Effector memory CD8-positive, alpha-beta T cell (primary cell): ENCODE data around the gene SYN1.

Source experiments
- ATAC-seq: fragments of 150-1000 bp; cut with Tn5 transposase; replicated peaks from 2 replicates; pipeline ENCODE4 v1.10.0; 2021; ENCODE audit warnings: mild to moderate bottlenecking, moderate library complexity
- DNase-seq, 3 experiments: peaks; one replicate each; pipeline ENCODE4 v3.0.0; 2021
- H3K27ac Mint-ChIP-seq, 2 donors: one replicate each; pipeline ENCODE4 v1.8.0; 2022; ENCODE audit warnings: mild to moderate bottlenecking in 2 of 2, mixed read lengths in 2 of 2, moderate library complexity in 2 of 2
- H3K27me3 Mint-ChIP-seq, 2 donors: one replicate each; pipeline ENCODE4 v1.8.0; 2022; ENCODE audit warnings: mixed read lengths in 2 of 2
- H3K36me3 Mint-ChIP-seq: one replicate; pipeline ENCODE4 v1.8.0; 2022; ENCODE audit warnings: mild to moderate bottlenecking, moderate library complexity, mixed read lengths; ENCODE audit not compliant: insufficient read depth
- H3K4me1 Mint-ChIP-seq, 2 donors: one replicate each; pipeline ENCODE4 v1.8.0; 2022; ENCODE audit warnings: low read depth in 2 of 2, mixed read lengths in 2 of 2
- H3K4me3 Mint-ChIP-seq, 2 donors: one replicate each; pipeline ENCODE4 v1.8.0; 2022; ENCODE audit warnings: mild to moderate bottlenecking in 2 of 2, mixed read lengths in 2 of 2, moderate library complexity in 2 of 2
- H3K9me3 Mint-ChIP-seq, 2 donors: one replicate each; pipeline ENCODE4 v1.8.0; 2022; ENCODE audit warnings: mixed read lengths in 2 of 2

The SYN1 gene

GRCh38 chrX:47628982-47629381 is 9.3 kb upstream of the SYN1 start:
- no peaks in the 10 kb centered on the region for H3K9me3 Mint-ChIP-seq
- DNase-seq (no peak), ATAC-seq (no peak)
- no peak overlapping the region for H3K27ac Mint-ChIP-seq
- H3K4me1 Mint-ChIP-seq, result peaks cover 6% of the 10 kb centered on the region in 2 donors
- H3K27me3 Mint-ChIP-seq, result peaks cover 0 to 14% of the 10 kb centered on the region in 2 donors
- peaks cover 6% of the 10 kb centered on the region for H3K36me3 Mint-ChIP-seq
- peak overlapping the region in 1 of 2 donors; percentile 8 for H3K4me3 Mint-ChIP-seq

GRCh38 chrX:47625365-47625764 is 5.7 kb upstream of the SYN1 start:
- peaks cover 6 to 39% of the 10 kb centered on the region in 2 donors for H3K27me3 Mint-ChIP-seq

GRCh38 chrX:47623540-47624027 is 3.9 kb upstream of the SYN1 start:
- Mint-ChIP-seq H3K36me3 (peaks cover 6% of the 10 kb centered on the region), H3K27ac (no peak overlapping the region), H3K4me3 (peak overlapping the region; percentile 56 to 58), H3K27me3 (peaks cover 6 to 42% of the 10 kb centered on the region in 2 donors), H3K4me1 (peaks cover 5 to 10% of the 10 kb centered on the region in 2 donors), H3K9me3 (no peaks in the 10 kb centered on the region)
- DNase-seq (no peak), ATAC-seq (no peak)

More at GRCh38 chrX:47625365-47625764, 5.7 kb upstream of the SYN1 start:
- H3K27ac Mint-ChIP-seq, result no peak overlapping the region
- H3K9me3 Mint-ChIP-seq, result no peaks in the 10 kb centered on the region
- H3K4me3 Mint-ChIP-seq, result no peak overlapping the region
- peaks cover 6 to 10% of the 10 kb centered on the region in 2 donors for H3K4me1 Mint-ChIP-seq
- DNase-seq (no peak), ATAC-seq (no peak)
- H3K36me3 Mint-ChIP-seq, result peaks cover 2% of the 10 kb centered on the region

- no peaks in the 10 kb centered on the region for H3K9me3 Mint-ChIP-seq
Observed at GRCh38 chrX:47621851-47622250, 2.2 kb upstream of the SYN1 start.

GRCh38 chrX:47620303-47620685 is 637 bp upstream of the SYN1 start:
- peak overlapping the region; percentile 10 to 12 for H3K4me3 Mint-ChIP-seq
- no peak overlapping the region for H3K27ac Mint-ChIP-seq
- DNase-seq, result no peak

More at GRCh38 chrX:47621851-47622250, 2.2 kb upstream of the SYN1 start:
- H3K36me3 Mint-ChIP-seq, result peaks cover 4% of the 10 kb centered on the region
- peaks cover 5 to 10% of the 10 kb centered on the region in 2 donors for H3K4me1 Mint-ChIP-seq
- DNase-seq, result no peak
- H3K4me3 Mint-ChIP-seq, result no peak overlapping the region
- peaks cover 6 to 51% of the 10 kb centered on the region in 2 donors for H3K27me3 Mint-ChIP-seq
- ATAC-seq, result no peak
- no peak overlapping the region for H3K27ac Mint-ChIP-seq

GRCh38 chrX:47618923-47619485 is 653 bp downstream of the SYN1 start:
- Mint-ChIP-seq H3K4me3 (peak overlapping the region; percentile 72), H3K27ac (peak overlapping the region in 1 of 2 donors; percentile 38), H3K9me3 (no peaks in the 10 kb centered on the region), H3K36me3 (peaks cover 6% of the 10 kb centered on the region), H3K27me3 (peaks cover 6 to 41% of the 10 kb centered on the region in 2 donors), H3K4me1 (peaks cover 5 to 10% of the 10 kb centered on the region in 2 donors)
- DNase-seq (no peak), ATAC-seq (no peak)

More at GRCh38 chrX:47620303-47620685, 637 bp upstream of the SYN1 start:
- ATAC-seq, result no peak
- no peaks in the 10 kb centered on the region for H3K9me3 Mint-ChIP-seq
- peaks cover 6 to 50% of the 10 kb centered on the region in 2 donors for H3K27me3 Mint-ChIP-seq
- peaks cover 5 to 10% of the 10 kb centered on the region in 2 donors for H3K4me1 Mint-ChIP-seq
- peaks cover 6% of the 10 kb centered on the region for H3K36me3 Mint-ChIP-seq

GRCh38 chrX:47614618-47615017 is 5.0 kb downstream of the SYN1 start:
- ATAC-seq, result no peak
- Mint-ChIP-seq H3K4me3 (no peak overlapping the region), H3K4me1 (peaks cover 0 to 2% of the 10 kb centered on the region in 2 donors), H3K36me3 (peaks cover 9% of the 10 kb centered on the region), H3K27ac (no peak overlapping the region), H3K27me3 (peaks cover 0 to 20% of the 10 kb centered on the region in 2 donors), H3K9me3 (no peaks in the 10 kb centered on the region)
- DNase-seq, result no peak

GRCh38 chrX:47613082-47613481 is 6.6 kb downstream of the SYN1 start:
- Mint-ChIP-seq H3K4me1 (peaks cover 0 to 3% of the 10 kb centered on the region in 2 donors), H3K4me3 (no peak overlapping the region), H3K27me3 (peaks cover 0 to 12% of the 10 kb centered on the region in 2 donors), H3K9me3 (no peaks in the 10 kb centered on the region), H3K36me3 (peaks cover 5% of the 10 kb centered on the region), H3K27ac (no peak overlapping the region)
- DNase-seq, result no peak
- no peak for ATAC-seq

GRCh38 chrX:47612418-47612817 is 7.2 kb downstream of the SYN1 start:
- Mint-ChIP-seq H3K27ac (no peak overlapping the region), H3K36me3 (peaks cover 5% of the 10 kb centered on the region), H3K4me3 (no peak overlapping the region), H3K27me3 (peaks cover 0 to 8% of the 10 kb centered on the region in 2 donors), H3K4me1 (peaks cover 0 to 3% of the 10 kb centered on the region in 2 donors), H3K9me3 (no peaks in the 10 kb centered on the region)
- ATAC-seq (no peak), DNase-seq (no peak)

GRCh38 chrX:47611926-47612325 is 7.7 kb downstream of the SYN1 start:
- Mint-ChIP-seq H3K36me3 (peaks cover 5% of the 10 kb centered on the region), H3K9me3 (no peaks in the 10 kb centered on the region), H3K27ac (no peak overlapping the region), H3K4me1 (peaks cover 0 to 3% of the 10 kb centered on the region in 2 donors), H3K27me3 (peaks cover 0 to 8% of the 10 kb centered on the region in 2 donors), H3K4me3 (no peak overlapping the region)
- DNase-seq (no peak), ATAC-seq (no peak)

GRCh38 chrX:47611489-47611888 is 8.2 kb downstream of the SYN1 start:
- Mint-ChIP-seq H3K4me1 (peaks cover 0 to 3% of the 10 kb centered on the region in 2 donors), H3K9me3 (no peaks in the 10 kb centered on the region), H3K27me3 (peaks cover 0 to 8% of the 10 kb centered on the region in 2 donors), H3K36me3 (peaks cover 5% of the 10 kb centered on the region), H3K4me3 (no peak overlapping the region), H3K27ac (no peak overlapping the region)
- ATAC-seq (no peak), DNase-seq (no peak)

GRCh38 chrX:47610511-47610910 is 9.1 kb downstream of the SYN1 start:
- H3K4me3 Mint-ChIP-seq, result no peak overlapping the region
- H3K9me3 Mint-ChIP-seq, result no peaks in the 10 kb centered on the region
- H3K36me3 Mint-ChIP-seq, result peaks cover 3% of the 10 kb centered on the region
- no peak overlapping the region for H3K27ac Mint-ChIP-seq
- DNase-seq (no peak), ATAC-seq (no peak)
- peaks cover 0 to 8% of the 10 kb centered on the region in 2 donors for H3K27me3 Mint-ChIP-seq
- peaks cover 0 to 4% of the 10 kb centered on the region in 2 donors for H3K4me1 Mint-ChIP-seq

GRCh38 chrX:47608130-47608810 is 11.4 kb downstream of the SYN1 start:
- H3K27me3 Mint-ChIP-seq, result no peaks in the 10 kb centered on the region
- H3K27ac Mint-ChIP-seq, result peak overlapping the region in 1 of 2 donors; percentile 75
- H3K4me3 Mint-ChIP-seq, result no peak overlapping the region
- DNase-seq, result no peak
- peaks cover 0 to 4% of the 10 kb centered on the region in 2 donors for H3K4me1 Mint-ChIP-seq
- ATAC-seq, result no peak
- H3K9me3 Mint-ChIP-seq, result no peaks in the 10 kb centered on the region
- H3K36me3 Mint-ChIP-seq, result peaks cover under 1% of the 10 kb centered on the region

GRCh38 chrX:47607091-47607490 is 12.6 kb downstream of the SYN1 start:
- Mint-ChIP-seq H3K4me1 (peaks cover 0 to 4% of the 10 kb centered on the region in 2 donors), H3K9me3 (no peaks in the 10 kb centered on the region), H3K27me3 (no peaks in the 10 kb centered on the region), H3K36me3 (no peaks in the 10 kb centered on the region), H3K4me3 (no peak overlapping the region), H3K27ac (no peak overlapping the region)
- no peak for ATAC-seq
- no peak for DNase-seq
